HG03196 (cell line): ENCODE measurements around the gene C1R.

Experiments used
- ATAC-seq: cut with Tn5 transposase; IDR thresholded peaks from one replicate; pipeline ENCODE4 v1.9.1; 2021; ENCODE audit not compliant: unreplicated experiment

C1R gene

DNA sequence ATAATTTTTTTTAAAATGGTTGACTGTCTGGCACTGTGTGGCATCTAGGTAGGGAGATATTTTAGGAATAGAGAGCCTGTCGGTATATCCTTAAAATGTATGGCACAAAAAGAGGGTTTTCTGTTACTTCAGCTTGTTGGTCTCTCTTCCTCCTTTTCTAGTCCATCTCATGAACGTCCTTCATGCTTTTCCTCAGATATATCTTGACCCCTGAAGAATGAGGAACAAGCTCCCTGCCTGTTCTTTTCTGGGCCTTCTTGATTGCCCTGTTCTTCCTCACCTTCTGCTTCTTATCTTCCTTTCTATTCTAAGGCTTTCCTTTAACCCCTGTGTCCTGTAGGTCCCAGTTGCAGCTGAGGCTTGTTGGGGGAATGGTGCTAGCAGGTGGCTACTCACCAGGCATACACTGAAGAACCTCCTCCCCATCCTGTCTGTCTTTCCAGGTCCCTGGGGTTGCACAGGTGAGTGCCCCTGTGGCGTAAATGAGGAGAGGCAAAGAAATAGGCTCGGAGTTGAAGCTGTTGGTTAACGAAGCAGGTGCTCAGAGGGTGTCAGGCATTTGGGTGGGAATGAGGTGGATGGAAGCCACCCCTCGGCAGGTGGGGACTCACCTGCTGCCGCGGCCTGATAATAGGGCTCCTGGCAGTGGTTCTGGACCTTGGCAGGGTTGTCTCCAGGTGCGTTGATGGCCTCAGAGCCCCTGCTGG lies 7.2 kb upstream of the C1R start:
- no peak for ATAC-seq

- ATAC-seq: no peak
Measured at GRCh38 chr12:7096979-7097378, 4.7 kb upstream of the C1R start.

DNA sequence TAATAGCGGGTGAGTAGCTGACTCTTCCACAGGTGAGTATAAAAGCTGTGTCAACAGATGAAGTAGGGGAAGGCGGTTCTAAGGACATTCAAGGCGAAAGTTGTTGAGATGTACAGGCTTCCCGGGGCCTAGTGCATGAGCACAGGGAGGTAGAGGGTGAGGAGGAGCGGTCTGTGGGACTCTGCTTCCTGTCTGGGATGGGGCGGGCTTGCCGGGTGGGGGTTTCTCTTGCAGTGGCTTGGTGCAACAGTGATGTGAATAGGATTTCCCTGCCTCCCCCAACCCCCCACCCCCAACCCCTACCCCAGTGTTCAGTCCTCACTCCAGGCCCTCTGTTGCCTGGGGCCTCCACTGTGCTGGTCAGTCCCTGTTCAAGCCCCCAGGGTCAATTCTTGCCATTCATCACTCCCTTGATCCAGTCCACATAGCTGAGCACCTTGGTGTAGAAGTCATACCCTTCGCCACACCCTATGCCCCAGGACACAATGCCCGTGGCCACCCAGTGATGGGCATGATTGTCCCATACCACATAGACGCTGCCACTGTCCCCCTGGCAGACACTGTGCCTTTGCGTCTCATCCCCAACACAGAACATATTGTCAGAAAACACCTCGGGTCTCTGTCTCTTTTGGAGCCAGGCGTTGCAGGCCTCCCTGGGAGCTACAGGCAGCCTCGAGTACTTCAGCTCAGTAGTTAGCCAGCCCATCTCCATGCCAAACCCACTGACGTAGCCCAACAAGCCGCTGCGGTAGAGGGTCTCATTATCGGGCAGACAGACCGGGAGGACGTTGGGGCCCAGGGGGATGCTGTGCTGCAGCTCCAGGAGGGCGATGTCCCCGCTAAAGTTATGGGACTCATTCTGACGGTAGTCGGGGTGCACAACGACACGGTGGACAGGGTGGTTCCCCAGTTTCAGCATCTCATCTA lies 4.0 kb upstream of the C1R start:
- no peak for ATAC-seq

GRCh38 chr12:7093892-7094291 lies 1.6 kb upstream of the C1R start:
- no peak for ATAC-seq

GRCh38 chr12:7093486-7093885 lies 1.2 kb upstream of the C1R start:
- no peak for ATAC-seq

DNA sequence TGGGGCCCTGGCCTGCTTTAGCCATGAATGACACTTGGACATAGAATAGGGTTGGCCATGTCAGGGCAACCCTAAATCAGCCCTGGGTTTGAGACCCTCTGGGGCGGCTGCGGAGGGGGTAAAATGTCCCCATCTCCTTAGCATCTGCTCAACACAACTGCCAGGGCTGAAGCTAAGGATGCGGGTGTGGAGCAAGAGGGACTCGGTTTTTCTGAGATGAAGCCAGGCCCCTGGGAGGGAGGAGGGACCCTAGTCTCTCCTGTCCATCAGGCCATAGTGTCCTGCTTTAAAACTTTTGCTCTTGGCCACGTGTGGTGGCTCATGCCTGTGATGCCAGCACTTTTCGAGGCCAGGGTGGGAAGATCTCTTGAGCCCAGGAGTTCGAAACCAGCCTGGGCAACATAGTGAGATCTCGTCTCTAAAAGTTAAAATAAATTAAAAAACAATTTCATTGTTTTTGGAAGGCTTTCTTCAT lies 778 bp upstream of the C1R start:
- no peak for ATAC-seq

GRCh38 chr12:7091660-7092228 lies 501 bp downstream of the C1R start:
- ATAC-seq: no peak

DNA sequence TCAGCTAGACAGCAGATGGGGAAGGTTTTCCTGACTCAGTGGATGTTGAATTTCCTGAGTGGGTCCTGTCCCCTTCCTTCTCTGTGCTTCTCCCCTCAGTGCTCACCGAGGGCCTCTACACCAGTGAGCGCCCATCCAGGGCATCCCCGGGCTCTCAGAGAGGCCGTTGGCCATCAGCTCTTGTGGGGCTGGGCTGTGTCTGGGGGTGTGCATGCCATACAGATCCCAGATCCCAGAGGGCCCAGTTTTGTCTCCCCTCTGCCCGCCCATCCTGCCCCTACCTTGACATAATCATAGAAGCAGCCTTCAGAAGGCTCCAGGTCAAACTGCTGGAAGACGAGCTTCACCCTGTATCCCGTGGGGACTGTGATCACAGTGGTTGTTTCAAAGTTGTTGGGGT lies 1.1 kb downstream of the C1R start:
- ATAC-seq: no peak

GRCh38 chr12:7090222-7090998 lies 1.8 kb downstream of the C1R start:
- ATAC-seq: no peak

DNA sequence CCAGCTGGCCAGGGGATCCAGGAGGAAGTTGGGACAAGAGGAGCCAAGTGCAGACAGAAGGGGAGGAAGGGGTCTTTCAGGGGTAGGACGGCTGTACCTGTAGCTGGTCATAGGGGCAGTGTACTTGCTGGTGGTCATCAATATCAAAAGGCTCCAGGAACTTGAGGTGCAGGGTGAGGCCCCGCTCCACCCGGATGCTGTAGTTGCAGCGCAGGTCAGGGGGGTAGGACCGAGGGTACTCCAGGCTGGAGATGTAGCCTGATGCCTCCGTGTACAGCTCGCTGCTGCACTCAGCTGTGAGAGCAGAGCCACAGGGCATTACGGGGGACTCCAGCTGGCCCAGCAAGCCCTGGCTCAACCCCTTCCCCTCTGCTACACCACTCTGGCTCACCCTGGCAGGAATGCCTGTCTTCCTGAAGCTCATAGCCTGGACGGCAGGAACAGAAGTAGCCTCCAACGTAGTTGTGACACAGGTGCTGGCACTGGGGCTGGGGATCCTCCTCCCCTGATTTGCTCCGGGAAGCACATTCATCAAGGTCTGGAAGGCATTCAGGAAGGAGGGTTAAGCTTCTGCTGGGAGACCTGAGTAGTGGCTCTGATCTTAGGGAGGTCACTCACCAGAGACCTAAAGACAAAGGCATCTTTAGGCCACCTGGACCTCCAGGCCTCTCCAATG lies 2.9 kb downstream of the C1R start:
- ATAC-seq: no peak

GRCh38 chr12:7083125-7083524 lies 9.1 kb downstream of the C1R start:
- no peak for ATAC-seq

DNA sequence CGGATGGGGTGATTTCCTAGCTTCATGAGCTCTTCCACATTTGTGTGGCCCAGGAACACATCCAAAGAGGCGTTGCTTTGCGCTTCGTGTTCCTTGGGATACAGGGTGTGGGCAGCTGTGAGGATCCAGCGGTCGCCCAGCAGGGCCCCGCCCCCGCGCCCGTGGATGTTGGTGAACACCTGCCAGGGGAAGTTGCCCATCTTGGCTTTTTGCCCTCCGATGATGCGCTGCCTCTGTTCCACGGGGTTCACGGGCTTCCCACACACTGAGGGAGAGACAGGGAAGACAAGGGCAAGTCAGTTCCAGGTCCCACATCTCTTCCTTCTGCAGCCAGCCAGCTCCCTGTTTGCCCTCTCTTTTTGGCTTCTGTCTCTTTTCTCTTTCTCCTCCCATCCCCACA lies 11.2 kb downstream of the C1R start:
- no peak for ATAC-seq

GRCh38 chr12:7079826-7080125 lies 12.5 kb downstream of the C1R start:
- ATAC-seq: no peak

DNA sequence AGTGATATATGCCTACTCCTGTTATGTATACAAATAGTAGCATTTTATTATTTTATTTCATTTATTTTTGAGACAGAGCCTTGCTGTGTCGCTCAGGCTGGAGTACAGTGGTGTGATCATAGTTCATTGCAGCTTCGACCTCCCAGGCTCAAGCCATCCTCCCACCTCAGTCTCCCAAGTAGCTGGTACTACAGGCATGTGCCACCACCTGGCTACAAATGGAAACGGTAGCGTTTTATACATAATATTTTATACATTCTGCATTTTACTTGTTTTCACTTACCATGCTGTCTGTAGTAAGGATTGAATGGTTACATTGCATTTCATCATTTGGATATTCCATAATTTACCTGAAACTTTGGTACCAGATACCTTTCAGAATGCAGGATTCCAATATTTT lies 14.1 kb downstream of the C1R start:
- ATAC-seq: no peak

DNA sequence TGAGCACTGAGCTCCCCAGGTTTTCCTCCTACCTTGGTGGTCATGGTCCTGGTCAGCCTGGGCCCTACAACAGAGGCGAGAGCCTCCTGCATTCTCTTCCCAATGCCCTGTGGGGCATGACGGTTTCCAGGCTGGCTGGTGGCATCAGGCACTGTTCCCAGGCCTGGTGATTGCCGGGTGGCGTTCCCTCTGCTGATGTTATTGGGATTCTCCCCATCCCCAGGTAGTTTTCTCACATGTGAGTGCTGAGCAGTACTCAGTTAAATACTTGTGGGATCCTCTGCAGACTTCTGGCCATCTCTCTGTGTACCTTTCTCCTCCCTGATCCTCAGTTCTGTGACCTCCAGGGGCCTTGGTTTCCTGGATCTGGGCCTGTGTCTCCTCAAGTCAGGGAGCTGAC lies 15.8 kb downstream of the C1R start:
- ATAC-seq: no peak

- ATAC-seq: no peak
Measured at GRCh38 chr12:7075939-7076338, 16.3 kb downstream of the C1R start.

GRCh38 chr12:7075518-7075917 lies 16.7 kb downstream of the C1R start:
- ATAC-seq: no peak

- ATAC-seq: no peak
Measured at GRCh38 chr12:7073946-7074345, 18.3 kb downstream of the C1R start.

DNA sequence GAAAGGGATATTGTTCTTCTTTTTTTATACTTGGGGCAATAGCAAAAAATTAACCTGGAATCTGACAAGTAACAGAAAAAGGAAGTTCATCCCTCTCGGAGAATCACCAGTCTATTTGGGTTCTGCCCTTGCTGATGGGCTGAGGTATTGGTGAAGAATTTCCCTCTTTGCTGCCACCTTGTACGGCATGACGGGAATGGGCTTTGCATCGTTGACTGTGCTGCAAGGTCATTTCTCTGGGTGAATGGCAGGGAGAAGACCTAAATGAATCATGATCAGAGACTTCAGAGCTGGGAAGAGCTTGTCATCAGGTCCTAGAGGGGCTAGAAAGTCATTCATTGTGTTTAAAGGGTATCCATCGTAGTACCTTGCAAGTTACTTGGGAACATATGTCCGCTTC lies 19.7 kb downstream of the C1R start:
- ATAC-seq: no peak

DNA sequence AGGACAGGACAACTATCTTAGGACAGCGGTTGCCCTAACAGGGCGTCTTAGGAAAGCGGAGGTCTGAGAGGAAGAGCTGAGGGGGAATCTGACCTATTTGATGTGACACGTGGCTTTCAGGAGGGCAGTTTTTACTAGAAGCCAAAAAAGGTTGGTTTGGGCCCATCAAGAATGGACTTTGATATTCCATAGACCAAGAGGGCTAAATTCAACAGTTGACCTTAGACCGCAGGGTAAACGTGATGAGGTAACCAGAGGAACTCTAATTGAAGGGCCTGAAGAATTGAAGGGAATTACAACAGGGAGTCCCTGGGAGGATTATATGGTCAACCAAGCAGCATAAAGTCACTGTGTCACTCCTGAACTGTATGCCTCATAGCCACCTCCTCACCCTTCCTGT lies 20.2 kb downstream of the C1R start:
- ATAC-seq: no peak

DNA sequence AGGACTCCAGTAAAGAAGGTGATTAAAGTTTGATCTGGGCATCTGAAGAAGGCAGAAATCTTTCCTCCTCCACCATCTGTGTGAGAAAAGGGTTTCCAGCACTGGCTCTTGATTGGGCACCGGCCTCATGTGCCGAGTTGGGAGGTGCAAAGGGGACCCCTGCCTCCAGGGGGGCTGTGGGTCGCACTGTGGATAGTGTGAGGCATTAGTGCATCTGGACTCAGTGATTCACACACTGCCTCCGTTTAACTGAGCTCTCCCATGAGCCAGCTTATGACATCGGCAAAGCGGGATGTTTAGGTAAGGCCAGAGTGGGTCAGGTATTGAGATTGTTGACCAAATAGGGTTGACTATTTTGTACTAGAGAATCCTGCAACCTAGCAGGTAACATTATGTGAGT lies 22.9 kb downstream of the C1R start:
- ATAC-seq: no peak
